HepG2 (cell line): ENCODE data around the gene ILKAP. TPM values are rescaled to one million over a fixed set of nuclear protein-coding genes. Genes with fewer than 3 reads are reported as not detected.

Experiments used
- AFF4 ChIP-seq: sonication (generic); formaldehyde crosslinking; IDR thresholded peaks from 2 replicates; pipeline ENCODE4 v1.4.0; 2020; ENCODE audit warnings: missing genetic modification reagents
- CREM ChIP-seq, 2 experiments: sonication (generic) in 1 of 2; formaldehyde crosslinking in 1 of 2; IDR thresholded peaks; 2 replicates each; pipeline versions ENCODE4 v1.4.0 to v1.6.1; 2016 to 2020; ENCODE audit warnings: antibody characterized with exemption in 1 of 2, mild to moderate bottlenecking in 1 of 2, missing genetic modification reagents in 1 of 2
- ELF3 ChIP-seq: IDR thresholded peaks from 2 replicates; pipeline ENCODE4 v1.6.1; 2016; ENCODE audit warnings: missing genetic modification reagents, missing compliant biosample characterization
- FLYWCH1 ChIP-seq: sonication (generic); formaldehyde crosslinking; IDR thresholded peaks from 2 replicates; pipeline ENCODE4 v1.8.1; 2023; ENCODE audit warnings: mild to moderate bottlenecking, missing genetic modification reagents
- GLI4 ChIP-seq: sonication (generic); formaldehyde crosslinking; IDR thresholded peaks from 2 replicates; pipeline ENCODE4 v1.5.1; 2020; ENCODE audit warnings: missing genetic modification reagents, mild to moderate bottlenecking, moderate library complexity, borderline replicate concordance
- GTF2F1 ChIP-seq: fragments of 150-350 bp; IDR thresholded peaks from 2 replicates; pipeline ENCODE4 v1.6.1; 2014; ENCODE audit warnings: low read length
- KMT2B ChIP-seq: IDR thresholded peaks from 2 replicates; pipeline ENCODE4 v1.6.1; 2016; ENCODE audit warnings: missing genetic modification reagents, missing compliant biosample characterization
- PAXIP1 ChIP-seq: sonication (generic); formaldehyde crosslinking; conservative IDR thresholded peaks from 2 replicates; pipeline ENCODE4 v1.4.0; 2020; ENCODE audit warnings: mild to moderate bottlenecking, missing genetic modification reagents, moderate library complexity
- RARA ChIP-seq: IDR thresholded peaks from 2 replicates; pipeline ENCODE4 v1.6.1; 2016; ENCODE audit warnings: missing genetic modification reagents, missing compliant biosample characterization
- RBFOX2 ChIP-seq: fragments of 200-400 bp; formaldehyde crosslinking; IDR thresholded peaks from 2 replicates; pipeline ENCODE4 v1.6.1; 2017; ENCODE audit warnings: low read depth, mild to moderate bottlenecking, low read length
- RORA ChIP-seq: sonication (generic); formaldehyde crosslinking; IDR thresholded peaks from 2 replicates; pipeline ENCODE4 v1.5.0; 2020; ENCODE audit warnings: mild to moderate bottlenecking, missing genetic modification reagents, moderate library complexity
- TCF7L2 ChIP-seq: IDR thresholded peaks from 2 replicates; pipeline ENCODE4 v1.6.1; 2011; ENCODE audit warnings: mild to moderate bottlenecking, low read depth, low read length, moderate library complexity
- TFDP2 ChIP-seq: sonication (generic); formaldehyde crosslinking; IDR thresholded peaks from 2 replicates; pipeline ENCODE4 v1.4.0; 2020; ENCODE audit warnings: missing genetic modification reagents
- polyA plus RNA-seq, 8 experiments: library from polyadenylated mRNA; depleted of rRNA in 3 of 8; stranded (reverse) in 7 of 8; unstranded in 1 of 8; fragments of >200 nt; fragmentation: Illumina TruSeq in 4 of 8; extraction: Trizol in 4 of 8; gene quantifications; 2 replicates each; pipeline versions ENCODE4 v1.2.1 to v1.2.3, GENCODE V29; 2011 to 2016; ENCODE audit warnings: low read depth in 4 of 8, missing spikeins in 1 of 8, mixed read lengths in 1 of 8; ENCODE audit not compliant: insufficient read depth in 1 of 8
- total RNA-seq, 5 experiments: library from RNA; depleted of rRNA; stranded (reverse); fragments of >200 nt; fragmentation: Illumina TruSeq; extraction: Trizol; gene quantifications; 2 replicates each; pipeline ENCODE4 v1.2.3, GENCODE V29; 2016; ENCODE audit warnings: low read depth in 1 of 5
- TF ChIP-seq, protein P1 (sequence below): sonication (generic); formaldehyde crosslinking; IDR thresholded peaks from 2 replicates; pipeline ENCODE4 v1.4.0; 2020; ENCODE audit warnings: mild to moderate bottlenecking, missing genetic modification reagents
- TF ChIP-seq, protein P2 (sequence below): IDR thresholded peaks from 2 replicates; pipeline ENCODE4 v1.6.1; 2016

The ILKAP gene
- total and polyA plus RNA-seq, 2 of the 13 experiments (the other 11 are each of a cell fraction or from before 2014, with no cell fraction given): 29.6 to 33.1 TPM

DNA sequence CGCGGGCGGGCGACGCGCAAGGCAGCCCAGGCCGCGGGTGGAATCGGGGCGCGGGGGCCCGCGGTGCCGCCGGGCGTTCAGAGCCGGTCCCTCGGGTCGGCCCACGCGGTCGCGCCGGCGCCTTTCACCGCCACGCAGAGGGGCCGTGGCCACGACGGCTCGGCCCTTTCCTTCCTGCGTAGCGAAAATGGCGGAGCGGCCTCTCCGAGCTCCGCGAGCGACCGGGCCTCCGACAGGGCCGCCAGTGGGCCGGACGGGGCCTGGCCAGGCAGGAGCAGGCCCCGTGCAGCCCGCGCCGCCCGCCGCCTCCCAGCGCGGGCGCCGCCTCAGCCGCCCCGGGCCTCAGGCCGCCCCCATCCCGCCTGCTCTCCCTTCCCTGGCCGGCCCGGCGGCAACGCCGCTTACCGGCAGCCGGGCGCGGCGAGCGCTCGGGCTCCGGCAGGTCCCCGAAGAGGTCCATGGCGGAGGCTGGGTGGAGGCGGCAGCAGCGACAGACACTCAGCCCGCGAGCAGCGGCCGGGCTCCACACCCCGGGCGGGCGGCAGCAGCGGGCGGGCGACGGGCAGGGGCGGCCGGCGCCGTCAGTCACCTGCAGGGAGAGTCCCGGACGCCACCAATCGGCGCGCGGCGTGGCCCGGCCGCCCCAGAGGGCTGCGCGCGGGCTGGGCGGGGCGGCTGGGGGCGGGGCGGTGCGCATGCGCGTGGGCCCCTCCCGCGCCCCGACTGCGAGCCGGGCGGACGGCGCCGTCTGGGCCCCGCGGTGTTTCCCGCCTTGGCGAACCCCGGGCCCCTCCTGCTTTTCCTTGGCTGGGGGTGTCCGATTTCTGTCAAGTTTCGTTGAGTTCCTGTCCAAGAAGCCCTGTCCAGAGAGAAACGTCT is at the start of gene ILKAP (continued):
- TF ChIP-seq, protein P1, sequence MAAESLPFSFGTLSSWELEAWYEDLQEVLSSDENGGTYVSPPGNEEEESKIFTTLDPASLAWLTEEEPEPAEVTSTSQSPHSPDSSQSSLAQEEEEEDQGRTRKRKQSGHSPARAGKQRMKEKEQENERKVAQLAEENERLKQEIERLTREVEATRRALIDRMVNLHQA (CRISPR knock-in tag): no peak
- no peak for TF ChIP-seq AFF4
- TF ChIP-seq CREM (IDR thresholded peaks at IDR 0.05): no peak
- no peak for TF ChIP-seq CREM (CRISPR knock-in tag; IDR thresholded peaks at IDR 0.05)
- peak; percentile 29; the same call in 1 of the 2 replicates for TF ChIP-seq PAXIP1 (CRISPR knock-in tag)
- TF ChIP-seq TFDP2 (CRISPR knock-in tag): peak; percentile 88
- TF ChIP-seq KMT2B: no peak
- TF ChIP-seq GTF2F1: no peak
- 0 out of 2 replicates have a peak, but pooled peaks have one; percentile 24 for TF ChIP-seq ELF3 (CRISPR knock-in tag)
- TF ChIP-seq RARA: no peak
- TF ChIP-seq TCF7L2: no peak
- no peak for TF ChIP-seq FLYWCH1
- TF ChIP-seq GLI4 (CRISPR knock-in tag): no peak
- TF ChIP-seq RORA: no peak
- TF ChIP-seq RBFOX2: peak; percentile 89
- TF ChIP-seq, protein P2, sequence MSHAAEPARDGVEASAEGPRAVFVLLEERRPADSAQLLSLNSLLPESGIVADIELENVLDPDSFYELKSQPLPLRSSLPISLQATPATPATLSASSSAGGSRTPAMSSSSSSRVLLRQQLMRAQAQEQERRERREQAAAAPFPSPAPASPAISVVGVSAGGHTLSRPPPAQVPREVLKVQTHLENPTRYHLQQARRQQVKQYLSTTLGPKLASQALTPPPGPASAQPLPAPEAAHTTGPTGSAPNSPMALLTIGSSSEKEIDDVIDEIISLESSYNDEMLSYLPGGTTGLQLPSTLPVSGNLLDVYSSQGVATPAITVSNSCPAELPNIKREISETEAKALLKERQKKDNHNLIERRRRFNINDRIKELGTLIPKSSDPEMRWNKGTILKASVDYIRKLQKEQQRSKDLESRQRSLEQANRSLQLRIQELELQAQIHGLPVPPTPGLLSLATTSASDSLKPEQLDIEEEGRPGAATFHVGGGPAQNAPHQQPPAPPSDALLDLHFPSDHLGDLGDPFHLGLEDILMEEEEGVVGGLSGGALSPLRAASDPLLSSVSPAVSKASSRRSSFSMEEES (CRISPR knock-in tag): 0 out of 2 replicates have a peak, but pooled peaks have one; percentile 33
